Thyroid gland (tissue), 4 donors: ENCODE data around the gene TRPC1.

ENCODE experiments used
- POLR2A ChIP-seq, 2 donors: fragments of 450-650 bp; IDR thresholded peaks; one replicate each; pipeline ENCODE4 v1.6.1; 2017; ENCODE audit warnings: antibody characterized with exemption in 2 of 2, mild to moderate bottlenecking in 2 of 2, moderate library complexity in 1 of 2
- TF ChIP-seq, protein P1 (sequence below), 6 experiments: fragments of 200-600 bp in 3 of 6; fragments of 450-650 bp in 3 of 6; sonication (generic) in 3 of 6; IDR thresholded peaks; one replicate each; pipeline ENCODE4 v1.5.1; 2016 to 2019; ENCODE audit warnings: antibody characterized with exemption in 6 of 6, mild to moderate bottlenecking in 2 of 6, inconsistent platforms in 1 of 6, moderate library complexity in 1 of 6

DNA sequence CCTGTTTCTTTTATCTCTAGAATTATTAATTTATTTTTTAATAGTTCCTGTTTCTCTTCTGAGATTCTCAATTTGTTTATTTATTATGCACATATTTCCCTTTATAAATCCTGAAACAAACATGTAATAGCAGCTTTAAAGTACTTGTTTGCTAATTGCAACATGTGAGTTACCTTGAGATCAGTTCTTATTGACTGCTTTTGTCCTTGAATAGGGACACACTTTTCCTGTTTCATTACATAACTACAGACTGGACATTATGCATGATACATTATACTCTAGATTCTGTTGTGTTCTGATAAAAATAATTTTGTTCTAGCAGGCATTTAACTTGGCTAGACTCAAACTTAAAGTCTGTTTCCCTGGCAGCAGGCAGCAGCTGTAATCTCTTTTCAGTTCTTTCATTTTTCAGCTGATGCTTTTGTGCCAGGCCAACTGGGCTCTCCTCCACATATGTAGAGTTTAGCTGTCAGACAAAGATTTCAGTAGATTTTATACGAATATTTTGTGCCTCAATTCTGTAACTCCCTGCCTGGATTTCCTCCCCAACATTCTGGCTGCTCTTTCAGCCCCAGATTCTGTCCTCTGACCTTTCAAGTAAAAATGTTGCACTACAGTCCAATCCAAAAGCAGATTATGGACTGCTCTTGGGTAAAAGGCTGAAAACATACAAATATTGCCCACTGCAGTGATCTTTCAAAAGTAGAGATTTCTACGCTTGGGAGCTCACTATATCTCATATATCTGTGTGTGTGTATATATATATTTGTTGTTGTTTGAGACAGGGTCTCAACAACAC is 123.1 kb downstream of the TRPC1 start:
- TF ChIP-seq, protein P1, sequence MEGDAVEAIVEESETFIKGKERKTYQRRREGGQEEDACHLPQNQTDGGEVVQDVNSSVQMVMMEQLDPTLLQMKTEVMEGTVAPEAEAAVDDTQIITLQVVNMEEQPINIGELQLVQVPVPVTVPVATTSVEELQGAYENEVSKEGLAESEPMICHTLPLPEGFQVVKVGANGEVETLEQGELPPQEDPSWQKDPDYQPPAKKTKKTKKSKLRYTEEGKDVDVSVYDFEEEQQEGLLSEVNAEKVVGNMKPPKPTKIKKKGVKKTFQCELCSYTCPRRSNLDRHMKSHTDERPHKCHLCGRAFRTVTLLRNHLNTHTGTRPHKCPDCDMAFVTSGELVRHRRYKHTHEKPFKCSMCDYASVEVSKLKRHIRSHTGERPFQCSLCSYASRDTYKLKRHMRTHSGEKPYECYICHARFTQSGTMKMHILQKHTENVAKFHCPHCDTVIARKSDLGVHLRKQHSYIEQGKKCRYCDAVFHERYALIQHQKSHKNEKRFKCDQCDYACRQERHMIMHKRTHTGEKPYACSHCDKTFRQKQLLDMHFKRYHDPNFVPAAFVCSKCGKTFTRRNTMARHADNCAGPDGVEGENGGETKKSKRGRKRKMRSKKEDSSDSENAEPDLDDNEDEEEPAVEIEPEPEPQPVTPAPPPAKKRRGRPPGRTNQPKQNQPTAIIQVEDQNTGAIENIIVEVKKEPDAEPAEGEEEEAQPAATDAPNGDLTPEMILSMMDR (IDR thresholded peaks at IDR 0.05), result no peak
- TF ChIP-seq POLR2A (IDR thresholded peaks at IDR 0.05), result no peak
